Prostate gland (tissue), 2 donors: Measurements from ENCODE around the gene MYH3.

Source experiments
- CTCF ChIP-seq, 4 experiments: fragments of 200-600 bp in 2 of 4; fragments of 450-650 bp in 2 of 4; sonication (generic) in 2 of 4; IDR thresholded peaks; 1 replicate in 3 of 4; 2 replicates in 1 of 4; pipeline ENCODE4 v1.5.1; 2016 to 2019; ENCODE audit warnings: antibody characterized with exemption in 4 of 4, mild to moderate bottlenecking in 2 of 4, moderate library complexity in 2 of 4
- POLR2A ChIP-seq: fragments of 450-650 bp; IDR thresholded peaks from one replicate; pipeline ENCODE4 v1.6.1; 2016; ENCODE audit warnings: antibody characterized with exemption, mild to moderate bottlenecking
- POLR2AphosphoS5 ChIP-seq: sonication (generic); formaldehyde crosslinking; IDR thresholded peaks from one replicate; pipeline ENCODE4 v1.6.1; 2017; ENCODE audit warnings: antibody characterized with exemption

DNA sequence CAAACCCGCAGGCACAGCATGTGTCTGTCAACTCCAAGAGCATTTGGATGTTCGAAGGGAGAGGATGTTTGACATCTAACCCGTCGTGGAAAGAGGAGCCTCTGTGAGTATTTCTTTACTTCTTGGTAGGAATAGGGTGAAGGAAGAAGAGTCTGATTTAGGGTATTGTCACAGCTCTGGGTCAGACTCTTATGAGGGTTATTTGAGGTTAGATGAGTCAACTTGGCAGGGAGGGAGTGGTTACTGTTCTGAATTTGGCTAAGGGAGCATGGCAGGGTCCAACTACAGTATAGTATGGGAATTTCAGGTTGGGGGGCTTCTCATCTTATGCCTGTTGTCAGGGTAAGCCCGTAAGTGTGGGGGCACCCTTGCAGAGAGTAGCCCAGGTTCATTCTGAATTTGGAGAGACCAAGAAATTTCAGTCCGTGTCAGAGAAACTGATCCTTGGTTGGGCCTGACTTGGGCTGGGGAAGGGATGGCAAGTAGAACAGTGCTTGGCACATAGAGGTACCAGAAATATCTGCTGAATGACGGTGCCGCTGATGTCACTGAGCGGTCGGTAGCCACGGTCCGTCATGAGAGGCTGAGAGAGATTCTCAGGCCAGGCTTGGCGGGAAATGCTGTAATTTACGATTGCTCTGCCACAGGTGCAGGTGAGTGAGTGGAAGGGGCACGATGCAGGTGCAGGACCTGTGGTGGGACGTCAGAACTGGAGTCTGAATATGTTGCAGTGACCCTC lies 43.2 kb downstream of the MYH3 start:
- TF ChIP-seq POLR2A: no peak
- TF ChIP-seq CTCF (IDR thresholded peaks at IDR 0.05): no peak
- no peak for TF ChIP-seq POLR2AphosphoS5
